ENCODE data around the gene DCAF8.

- TF ChIP-seq CTCF (conservative IDR thresholded peaks at IDR 0.05) (no peak), EZH2 (IDR thresholded peaks at IDR 0.05; ENCODE audit: low read depth) (no peak)
Observed at GRCh38 chr1:160171354-160171753, 91.0 kb downstream of the DCAF8 start.

All from PC-9 (cell line).